ENCODE results near the gene SEC24B.

The SEC24B gene

DNA sequence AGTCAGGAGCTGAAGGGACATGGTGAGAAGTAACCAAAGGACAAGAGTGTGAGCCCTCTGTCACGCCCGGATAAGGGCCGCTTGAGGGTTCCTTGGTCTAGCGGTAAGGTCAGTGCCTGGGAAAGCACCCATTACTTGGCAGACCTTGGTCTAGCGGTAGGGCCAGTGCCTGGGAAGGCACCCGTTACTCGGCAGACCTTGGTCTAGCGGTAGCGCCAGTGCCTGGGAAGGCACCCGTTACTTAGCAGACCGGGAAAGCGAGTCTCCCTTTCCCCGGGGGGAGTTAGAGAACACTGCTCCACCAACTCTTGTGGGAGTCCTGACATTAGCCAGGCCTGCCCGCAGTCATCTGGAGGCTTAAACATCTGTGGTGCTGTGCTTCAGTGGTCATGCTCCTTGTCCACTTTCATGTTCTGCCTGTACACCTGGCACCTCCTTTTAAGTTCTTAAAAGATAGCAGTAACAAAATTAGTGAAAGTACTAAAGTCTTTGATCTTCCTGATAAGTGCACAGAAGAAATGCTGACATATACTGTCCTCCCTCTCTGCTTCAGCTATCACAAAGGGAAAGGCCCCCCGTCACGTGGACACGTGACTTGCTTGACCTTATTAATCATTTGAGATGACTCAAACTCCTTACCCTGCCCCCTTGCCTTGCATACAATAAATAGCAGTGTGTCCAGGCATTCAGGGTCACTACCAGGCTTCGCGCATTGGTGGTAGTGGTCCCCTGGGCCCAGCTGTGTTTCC lies 9.3 kb upstream of the SEC24B start:
- ATAC-seq = no peak
- TF ChIP-seq, protein P1, sequence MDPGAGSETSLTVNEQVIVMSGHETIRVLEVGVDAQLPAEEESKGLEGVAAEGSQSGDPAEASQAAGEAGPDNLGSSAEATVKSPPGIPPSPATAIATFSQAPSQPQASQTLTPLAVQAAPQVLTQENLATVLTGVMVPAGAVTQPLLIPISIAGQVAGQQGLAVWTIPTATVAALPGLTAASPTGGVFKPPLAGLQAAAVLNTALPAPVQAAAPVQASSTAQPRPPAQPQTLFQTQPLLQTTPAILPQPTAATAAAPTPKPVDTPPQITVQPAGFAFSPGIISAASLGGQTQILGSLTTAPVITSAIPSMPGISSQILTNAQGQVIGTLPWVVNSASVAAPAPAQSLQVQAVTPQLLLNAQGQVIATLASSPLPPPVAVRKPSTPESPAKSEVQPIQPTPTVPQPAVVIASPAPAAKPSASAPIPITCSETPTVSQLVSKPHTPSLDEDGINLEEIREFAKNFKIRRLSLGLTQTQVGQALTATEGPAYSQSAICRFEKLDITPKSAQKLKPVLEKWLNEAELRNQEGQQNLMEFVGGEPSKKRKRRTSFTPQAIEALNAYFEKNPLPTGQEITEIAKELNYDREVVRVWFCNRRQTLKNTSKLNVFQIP (CRISPR knock-in tag; IDR thresholded peaks at IDR 0.05; ENCODE audit: borderline replicate concordance, low read depth) = no peak
- TF ChIP-seq GLIS3 (CRISPR knock-in tag; IDR thresholded peaks at IDR 0.05) = no peak

DNA sequence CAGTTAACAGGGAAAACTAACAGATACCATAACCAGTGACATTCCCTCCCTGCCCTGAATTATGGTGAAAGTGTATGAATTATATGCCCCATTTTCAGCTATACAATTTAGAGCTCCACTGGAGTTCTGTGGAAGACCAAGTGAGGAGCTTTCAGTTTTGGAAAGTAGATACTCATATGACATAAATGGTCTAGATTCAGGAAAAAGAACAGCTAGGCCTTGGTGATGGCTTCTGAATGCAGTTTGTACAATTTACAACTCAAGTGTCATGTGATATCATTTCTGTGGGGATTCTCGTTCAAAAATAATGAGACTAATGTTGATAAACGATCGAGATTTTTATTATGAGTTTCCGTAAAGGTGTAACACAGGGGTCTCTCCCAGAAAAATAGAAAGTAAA lies 8.2 kb upstream of the SEC24B start:
- no peak for TF ChIP-seq RARB (CRISPR knock-in tag; IDR thresholded peaks at IDR 0.05)
- TF ChIP-seq, protein P2, sequence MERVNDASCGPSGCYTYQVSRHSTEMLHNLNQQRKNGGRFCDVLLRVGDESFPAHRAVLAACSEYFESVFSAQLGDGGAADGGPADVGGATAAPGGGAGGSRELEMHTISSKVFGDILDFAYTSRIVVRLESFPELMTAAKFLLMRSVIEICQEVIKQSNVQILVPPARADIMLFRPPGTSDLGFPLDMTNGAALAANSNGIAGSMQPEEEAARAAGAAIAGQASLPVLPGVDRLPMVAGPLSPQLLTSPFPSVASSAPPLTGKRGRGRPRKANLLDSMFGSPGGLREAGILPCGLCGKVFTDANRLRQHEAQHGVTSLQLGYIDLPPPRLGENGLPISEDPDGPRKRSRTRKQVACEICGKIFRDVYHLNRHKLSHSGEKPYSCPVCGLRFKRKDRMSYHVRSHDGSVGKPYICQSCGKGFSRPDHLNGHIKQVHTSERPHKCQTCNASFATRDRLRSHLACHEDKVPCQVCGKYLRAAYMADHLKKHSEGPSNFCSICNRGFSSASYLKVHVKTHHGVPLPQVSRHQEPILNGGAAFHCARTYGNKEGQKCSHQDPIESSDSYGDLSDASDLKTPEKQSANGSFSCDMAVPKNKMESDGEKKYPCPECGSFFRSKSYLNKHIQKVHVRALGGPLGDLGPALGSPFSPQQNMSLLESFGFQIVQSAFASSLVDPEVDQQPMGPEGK (CRISPR knock-in tag; IDR thresholded peaks at IDR 0.05; ENCODE audit: borderline replicate concordance) = no peak
- no peak for TF ChIP-seq ZFP3 (CRISPR knock-in tag; IDR thresholded peaks at IDR 0.05)
- TF ChIP-seq, protein P3, sequence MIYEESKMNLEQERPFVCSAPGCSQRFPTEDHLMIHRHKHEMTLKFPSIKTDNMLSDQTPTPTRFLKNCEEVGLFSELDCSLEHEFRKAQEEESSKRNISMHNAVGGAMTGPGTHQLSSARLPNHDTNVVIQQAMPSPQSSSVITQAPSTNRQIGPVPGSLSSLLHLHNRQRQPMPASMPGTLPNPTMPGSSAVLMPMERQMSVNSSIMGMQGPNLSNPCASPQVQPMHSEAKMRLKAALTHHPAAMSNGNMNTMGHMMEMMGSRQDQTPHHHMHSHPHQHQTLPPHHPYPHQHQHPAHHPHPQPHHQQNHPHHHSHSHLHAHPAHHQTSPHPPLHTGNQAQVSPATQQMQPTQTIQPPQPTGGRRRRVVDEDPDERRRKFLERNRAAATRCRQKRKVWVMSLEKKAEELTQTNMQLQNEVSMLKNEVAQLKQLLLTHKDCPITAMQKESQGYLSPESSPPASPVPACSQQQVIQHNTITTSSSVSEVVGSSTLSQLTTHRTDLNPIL (CRISPR knock-in tag; IDR thresholded peaks at IDR 0.05; ENCODE audit: low read depth) = no peak
- TF ChIP-seq ZNF70 (CRISPR knock-in tag; IDR thresholded peaks at IDR 0.05) = no peak
- no peak for TF ChIP-seq ZC3H10 (CRISPR knock-in tag; IDR thresholded peaks at IDR 0.05)
- no peak for TF ChIP-seq TCF4 (CRISPR knock-in tag; IDR thresholded peaks at IDR 0.05; ENCODE audit: borderline replicate concordance)
- TF ChIP-seq, protein P1 (CRISPR knock-in tag; IDR thresholded peaks at IDR 0.05; ENCODE audit: borderline replicate concordance, low read depth) = no peak
- TF ChIP-seq ZNF8 (CRISPR knock-in tag; IDR thresholded peaks at IDR 0.05) = no peak
- no peak for ATAC-seq

DNA sequence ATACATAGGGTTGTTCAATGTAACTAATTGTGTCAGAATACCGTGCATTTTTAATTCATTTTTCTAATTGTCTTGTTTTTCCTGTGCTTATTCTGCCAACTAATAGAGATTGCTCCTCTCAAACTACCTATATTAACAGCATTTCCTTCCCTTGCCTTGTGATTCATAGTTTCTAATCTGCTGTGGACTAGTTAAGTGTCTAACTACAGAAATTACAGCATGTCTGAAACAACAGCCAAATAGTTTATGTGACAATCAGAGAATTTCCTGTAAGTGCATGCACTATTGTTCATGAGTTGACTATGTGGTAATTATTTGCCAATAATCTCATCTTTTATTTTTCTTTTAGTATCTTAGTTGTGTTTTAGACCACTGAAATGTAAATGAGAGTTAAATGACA lies 4.1 kb upstream of the SEC24B start:
- no peak for ATAC-seq
- TF ChIP-seq ZNF565 (CRISPR knock-in tag; conservative IDR thresholded peaks at IDR 0.05; ENCODE audit: low read depth) (no peak), ISL1 (CRISPR knock-in tag; IDR thresholded peaks at IDR 0.05) (no peak)

DNA sequence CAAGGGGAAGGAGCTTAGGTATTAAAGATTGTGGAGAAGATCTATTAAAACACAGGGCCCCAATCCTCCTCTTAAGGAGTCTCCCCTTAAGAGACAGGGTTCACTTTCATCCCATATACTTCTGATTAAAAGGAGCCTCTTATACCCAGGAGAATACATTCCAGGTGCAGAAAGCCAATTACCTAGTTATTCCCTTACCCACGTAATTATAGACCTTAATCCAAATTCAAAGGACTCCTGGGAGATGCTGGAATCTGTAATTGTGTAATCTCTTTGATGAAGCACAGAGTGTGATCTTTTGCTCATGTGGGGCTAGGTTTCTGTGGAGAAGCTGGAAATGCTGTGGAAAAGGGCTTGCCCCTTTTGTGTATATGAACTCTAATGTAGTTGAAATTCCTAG lies 1.4 kb upstream of the SEC24B start:
- ATAC-seq = no peak
- TF ChIP-seq, protein P2 (CRISPR knock-in tag; IDR thresholded peaks at IDR 0.05; ENCODE audit: borderline replicate concordance) = no peak
- TF ChIP-seq ARNTL (CRISPR knock-in tag; IDR thresholded peaks at IDR 0.05; ENCODE audit: borderline replicate concordance, low read depth) (no peak), TCF4 (CRISPR knock-in tag; IDR thresholded peaks at IDR 0.05; ENCODE audit: borderline replicate concordance) (no peak), GLIS3 (CRISPR knock-in tag; IDR thresholded peaks at IDR 0.05) (no peak), BACH2 (CRISPR knock-in tag; IDR thresholded peaks at IDR 0.05; ENCODE audit: borderline replicate concordance) (no peak), OSR1 (CRISPR knock-in tag; IDR thresholded peaks at IDR 0.05) (no peak), SNAI2 (CRISPR knock-in tag; IDR thresholded peaks at IDR 0.05) (no peak), ZNF8 (CRISPR knock-in tag; IDR thresholded peaks at IDR 0.05) (no peak), PPARA (CRISPR knock-in tag; IDR thresholded peaks at IDR 0.05; ENCODE audit: borderline replicate concordance) (no peak), ESRRG (CRISPR knock-in tag; IDR thresholded peaks at IDR 0.05) (no peak), ISL1 (CRISPR knock-in tag; IDR thresholded peaks at IDR 0.05) (no peak), TOX (CRISPR knock-in tag; IDR thresholded peaks at IDR 0.05; ENCODE audit: borderline replicate concordance) (no peak), ZFP3 (CRISPR knock-in tag; IDR thresholded peaks at IDR 0.05) (no peak), ZC3H10 (CRISPR knock-in tag; IDR thresholded peaks at IDR 0.05) (no peak), ZNF565 (CRISPR knock-in tag; conservative IDR thresholded peaks at IDR 0.05; ENCODE audit: low read depth) (no peak)
- TF ChIP-seq, protein P1 (CRISPR knock-in tag; IDR thresholded peaks at IDR 0.05; ENCODE audit: borderline replicate concordance, low read depth) = no peak
- TF ChIP-seq, protein P3 (CRISPR knock-in tag; IDR thresholded peaks at IDR 0.05; ENCODE audit: low read depth) = no peak
- TF ChIP-seq, protein P4, sequence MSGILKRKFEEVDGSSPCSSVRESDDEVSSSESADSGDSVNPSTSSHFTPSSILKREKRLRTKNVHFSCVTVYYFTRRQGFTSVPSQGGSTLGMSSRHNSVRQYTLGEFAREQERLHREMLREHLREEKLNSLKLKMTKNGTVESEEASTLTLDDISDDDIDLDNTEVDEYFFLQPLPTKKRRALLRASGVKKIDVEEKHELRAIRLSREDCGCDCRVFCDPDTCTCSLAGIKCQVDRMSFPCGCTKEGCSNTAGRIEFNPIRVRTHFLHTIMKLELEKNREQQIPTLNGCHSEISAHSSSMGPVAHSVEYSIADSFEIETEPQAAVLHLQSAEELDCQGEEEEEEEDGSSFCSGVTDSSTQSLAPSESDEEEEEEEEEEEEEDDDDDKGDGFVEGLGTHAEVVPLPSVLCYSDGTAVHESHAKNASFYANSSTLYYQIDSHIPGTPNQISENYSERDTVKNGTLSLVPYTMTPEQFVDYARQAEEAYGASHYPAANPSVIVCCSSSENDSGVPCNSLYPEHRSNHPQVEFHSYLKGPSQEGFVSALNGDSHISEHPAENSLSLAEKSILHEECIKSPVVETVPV (CRISPR knock-in tag; IDR thresholded peaks at IDR 0.05) = no peak
